ENCODE results near the gene IKZF3.

IKZF3 gene

DNA sequence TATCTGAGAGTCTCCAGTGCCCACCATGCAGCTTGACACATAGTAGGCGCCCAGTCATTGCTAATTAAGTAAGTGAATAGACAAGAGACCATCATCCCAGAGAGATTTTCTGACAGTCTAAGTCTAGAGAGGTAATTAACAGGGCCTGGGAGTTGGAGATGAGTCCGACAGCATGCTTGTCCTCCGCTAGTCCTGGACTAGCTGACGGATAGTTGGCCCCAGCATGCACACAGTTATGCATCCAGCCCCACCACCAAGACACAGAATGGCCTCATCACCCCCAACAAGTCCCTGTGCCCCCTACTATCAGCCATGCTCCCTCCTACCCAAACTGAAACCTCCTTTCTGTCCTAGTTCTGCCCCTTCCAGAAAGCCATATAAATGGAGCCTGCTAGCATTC is 116.4 kb downstream of the IKZF3 start:
- no peak for DNase-seq (ENCODE audit: low spot score)
- TF ChIP-seq CTCF (IDR thresholded peaks at IDR 0.05; ENCODE audit: extremely low read depth, missing control alignments) = no peak

DNA sequence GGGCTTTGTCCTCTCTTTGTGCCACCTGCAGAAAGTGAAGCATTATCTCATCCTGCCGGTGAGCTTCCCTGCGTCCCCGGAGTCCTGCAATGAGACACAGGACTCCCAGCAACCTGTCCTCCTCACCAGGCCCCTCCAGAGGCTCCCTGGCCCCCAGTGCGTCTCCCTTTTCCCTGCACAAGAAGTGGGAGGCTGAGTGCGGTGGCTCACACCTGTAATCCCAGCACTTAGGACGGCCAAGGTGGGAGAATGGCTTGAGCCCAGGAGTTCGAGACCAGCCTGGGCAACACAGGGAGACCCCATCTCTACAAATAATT is 118.0 kb downstream of the IKZF3 start:
- DNase-seq (ENCODE audit: low spot score) = no peak
- no peak for TF ChIP-seq CTCF (IDR thresholded peaks at IDR 0.05; ENCODE audit: extremely low read depth, missing control alignments)

DNA sequence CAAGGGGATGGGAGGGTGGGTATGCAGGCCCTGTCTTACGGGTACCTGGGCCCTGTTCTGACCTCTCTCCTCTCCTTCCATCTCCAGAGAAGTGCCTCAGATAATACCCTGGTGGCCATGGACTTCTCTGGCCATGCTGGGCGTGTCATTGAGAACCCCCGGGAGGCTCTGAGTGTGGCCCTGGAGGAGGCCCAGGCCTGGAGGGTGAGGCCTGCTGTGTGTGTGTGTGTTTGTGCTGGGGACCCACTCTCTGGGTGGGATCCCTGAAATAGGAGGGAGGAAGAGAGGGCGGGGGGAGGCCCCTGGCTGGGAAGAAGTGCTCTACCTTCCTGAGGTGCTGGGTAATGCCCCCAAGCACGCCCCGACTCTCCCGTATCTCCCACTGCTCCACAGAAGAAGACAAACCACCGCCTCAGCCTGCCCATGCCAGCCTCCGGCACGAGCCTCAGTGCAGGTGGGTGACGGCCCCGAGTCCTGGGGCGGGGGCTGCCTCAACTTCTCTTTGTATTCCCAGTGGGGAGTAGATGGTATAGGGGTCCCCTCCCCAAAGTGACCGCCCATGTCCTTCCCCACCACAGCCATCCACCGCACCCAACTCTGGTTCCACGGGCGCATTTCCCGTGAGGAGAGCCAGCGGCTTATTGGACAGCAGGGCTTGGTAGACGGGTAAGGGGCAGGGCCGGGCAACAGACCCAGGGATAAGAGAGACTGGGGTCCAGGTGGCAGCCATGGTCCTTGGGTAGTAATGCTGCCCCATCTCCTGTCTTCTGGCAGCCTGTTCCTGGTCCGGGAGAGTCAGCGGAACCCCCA is 118.6 kb downstream of the IKZF3 start:
- no peak for TF ChIP-seq CTCF (IDR thresholded peaks at IDR 0.05; ENCODE audit: extremely low read depth, missing control alignments)
- DNase-seq (ENCODE audit: low spot score) = no peak

DNA sequence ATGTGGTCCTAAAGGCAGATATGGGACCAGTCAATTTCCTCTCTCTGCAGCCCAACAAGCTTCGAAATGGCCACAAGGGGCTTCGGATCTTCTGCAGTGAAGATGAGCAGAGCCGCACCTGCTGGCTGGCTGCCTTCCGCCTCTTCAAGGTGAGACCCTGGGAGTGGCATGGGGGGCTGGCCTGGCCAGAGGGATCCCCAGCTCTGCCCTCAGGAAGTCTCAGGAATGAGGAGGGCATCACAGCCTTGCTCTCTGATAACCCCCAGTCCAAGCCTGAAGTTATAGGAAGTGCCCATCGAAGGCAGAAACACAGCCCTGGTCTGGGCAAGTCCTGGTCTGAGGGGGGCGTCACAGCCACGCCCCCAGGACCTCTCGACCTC is 119.3 kb downstream of the IKZF3 start:
- no peak for TF ChIP-seq CTCF (IDR thresholded peaks at IDR 0.05; ENCODE audit: extremely low read depth, missing control alignments)
- DNase-seq (ENCODE audit: low spot score) = no peak

- TF ChIP-seq CTCF (IDR thresholded peaks at IDR 0.05; ENCODE audit: extremely low read depth, missing control alignments) = no peak
- DNase-seq (ENCODE audit: low spot score) = no peak
Observed at GRCh38 chr17:39744075-39744835, 119.9 kb downstream of the IKZF3 start.

DNA sequence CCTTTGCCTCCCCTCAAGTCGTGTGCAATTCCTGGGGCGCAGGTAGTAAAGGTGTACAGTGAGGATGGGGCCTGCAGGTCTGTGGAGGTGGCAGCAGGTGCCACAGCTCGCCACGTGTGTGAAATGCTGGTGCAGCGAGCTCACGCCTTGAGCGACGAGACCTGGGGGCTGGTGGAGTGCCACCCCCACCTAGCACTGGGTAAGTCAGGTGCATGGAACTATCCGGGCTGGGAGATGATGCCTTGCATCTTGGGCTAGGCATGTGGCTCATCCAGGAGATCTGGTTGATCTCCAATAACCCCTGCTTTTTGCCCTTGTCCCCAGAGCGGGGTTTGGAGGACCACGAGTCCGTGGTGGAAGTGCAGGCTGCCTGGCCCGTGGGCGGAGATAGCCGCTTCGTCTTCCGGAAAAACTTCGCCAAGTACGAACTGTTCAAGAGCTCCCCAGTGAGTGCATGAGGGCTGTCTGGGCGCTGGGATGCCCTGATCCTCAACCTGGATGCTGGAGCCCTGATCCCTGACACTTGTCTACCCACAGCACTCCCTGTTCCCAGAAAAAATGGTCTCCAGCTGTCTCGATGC is 121.2 kb downstream of the IKZF3 start:
- TF ChIP-seq CTCF (IDR thresholded peaks at IDR 0.05; ENCODE audit: extremely low read depth, missing control alignments) = no peak
- no peak for DNase-seq (ENCODE audit: low spot score)
